Activated CD4-positive, alpha-beta T cell treated with anti-CD3 and anti-CD28 coated beads for 36 hours (primary cell): ENCODE measurements around the gene PSMA1. TPM values are rescaled to one million over a fixed set of nuclear protein-coding genes. Genes with fewer than 3 reads are reported as not detected.

Source experiments
- ATAC-seq: fragments of 200-7000 bp; cut with Tn5 transposase; one replicate; pipeline ENCODE4 v1.10.0; 2021; ENCODE audit warnings: mild to moderate bottlenecking, moderate library complexity
- CTCF ChIA-PET: fragments of 350-600 bp; sonication (Branson Sonifier 250); formaldehyde crosslinking; loops from one replicate; lab custom pipeline; 2021; ENCODE audit warnings: antibody characterized with exemption; lab: Charles Lee
- POLR2A ChIA-PET: fragments of 350-600 bp; sonication (Branson Sonifier 250); formaldehyde crosslinking; loops from one replicate; lab custom pipeline; 2021; ENCODE audit warnings: antibody characterized with exemption, inconsistent platforms; lab: Charles Lee
- DNase-seq: peaks from one replicate; pipeline ENCODE4 v3.0.0-alpha.2; 2020
- H3K27ac Mint-ChIP-seq: one replicate; pipeline ENCODE4 v1.8.0; 2021; ENCODE audit warnings: mixed read lengths
- H3K27me3 Mint-ChIP-seq: one replicate; pipeline ENCODE4 v1.8.0; 2021; ENCODE audit warnings: mixed read lengths
- H3K36me3 Mint-ChIP-seq: one replicate; pipeline ENCODE4 v1.8.0; 2021; ENCODE audit warnings: low read depth, mixed read lengths
- H3K4me1 Mint-ChIP-seq: one replicate; pipeline ENCODE4 v1.8.0; 2021; ENCODE audit warnings: mixed read lengths
- H3K4me3 Mint-ChIP-seq: one replicate; pipeline ENCODE4 v1.8.0; 2021; ENCODE audit warnings: mild to moderate bottlenecking, moderate library complexity, mixed read lengths
- H3K9me3 Mint-ChIP-seq: one replicate; pipeline ENCODE4 v1.8.0; 2021; ENCODE audit warnings: low read depth, mixed read lengths
- intact Hi-C, 2 experiments: fragments of 100-400 bp; cut with DNase I in 1 of 2; cut with micrococcal nuclease in 1 of 2; formaldehyde crosslinking; loops; one replicate each; pipeline versions ENCODE4 v1.14.2 to v1.15.1; 2022 to 2024; cut with DNase I, micrococcal nuclease
- total RNA-seq, 2 experiments: library from RNA; stranded (reverse); gene quantifications; one replicate each; pipeline ENCODE4 v1.2.3, GENCODE V29; 2021

PSMA1 gene
- total RNA-seq, 2 experiments from 2014 or later: 231 to 330 TPM

DNA sequence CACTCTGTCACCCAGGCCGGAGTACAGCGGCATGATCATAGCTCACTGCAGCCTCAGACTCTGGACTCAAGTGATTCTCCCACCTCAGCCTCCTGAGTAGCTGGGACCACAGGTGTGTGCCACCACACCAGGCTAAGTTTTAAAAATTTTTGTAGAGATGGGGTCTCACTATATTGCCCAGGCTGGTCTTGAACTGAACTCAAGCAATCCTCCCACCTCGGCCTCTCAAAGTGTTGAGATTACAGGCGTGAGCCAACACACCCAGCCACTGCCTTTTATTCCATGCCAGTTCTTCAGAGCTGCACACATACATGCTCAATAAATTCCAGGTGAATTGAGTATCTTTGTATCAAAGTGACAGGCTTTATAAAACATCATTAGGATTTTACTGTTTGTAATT is 18.1 kb downstream of the PSMA1 start:
- H3K9me3 Mint-ChIP-seq: no peaks in the 10 kb centered on the region
- peaks cover 45% of the 10 kb centered on the region for H3K36me3 Mint-ChIP-seq
- POLR2A ChIA-PET: interaction anchor here (1.3 kb wide), 1 partner anchor 8 kb away, joined by 3 read pairs; no protein-coding TSS in a partner anchor
- ATAC-seq (no peak), DNase-seq (no peak)
- H3K27ac Mint-ChIP-seq: no peak overlapping the region
- intact Hi-C loops: no loop called here
- peaks cover 20% of the 10 kb centered on the region for H3K4me1 Mint-ChIP-seq
- no peaks in the 10 kb centered on the region for H3K27me3 Mint-ChIP-seq
- CTCF ChIA-PET: no interaction called here
- H3K4me3 Mint-ChIP-seq: no peak overlapping the region

DNA sequence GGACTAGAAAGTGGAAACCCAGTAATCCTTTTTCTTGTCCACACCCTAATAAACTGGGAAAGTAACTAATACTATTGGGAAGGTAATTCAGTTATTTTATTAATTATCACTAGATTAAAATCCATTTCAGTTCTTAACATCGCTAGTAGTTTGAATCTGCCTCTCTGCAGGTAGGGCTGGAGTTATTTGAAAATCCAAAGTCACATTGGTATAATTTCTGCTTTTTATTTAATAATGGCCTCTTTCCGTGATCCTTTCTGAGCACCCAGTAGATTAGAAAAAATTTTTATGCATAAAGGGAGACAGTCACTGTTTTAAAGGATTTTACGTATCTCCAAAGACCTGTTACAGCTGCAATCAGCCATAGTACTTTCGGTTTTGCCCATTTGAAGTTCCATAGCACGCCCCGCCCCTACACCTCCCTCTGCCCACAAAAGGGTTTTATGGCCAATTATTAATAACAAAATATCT is 20.0 kb downstream of the PSMA1 start:
- H3K27me3 Mint-ChIP-seq: no peaks in the 10 kb centered on the region
- H3K27ac Mint-ChIP-seq: peak overlapping the region; percentile 95
- ChIA-PET CTCF (interaction anchor here (0.6 to 1.6 kb wide), 7 partner anchors 10 to 530 kb away, joined by 3 to 6 read pairs (median 4); no protein-coding TSS in a partner anchor), POLR2A (interaction anchor here (0.6 to 1.9 kb wide), 4 partner anchors 18 to 392 kb away, joined by 3 to 5 read pairs (median 4); partner anchors contain the start of genes CYP2R1 and PSMA1)
- DNase-seq (peak; percentile 66), ATAC-seq (peak; percentile 53)
- H3K4me3 Mint-ChIP-seq: peak overlapping the region; percentile 87
- peaks cover 30% of the 10 kb centered on the region for H3K4me1 Mint-ChIP-seq
- H3K9me3 Mint-ChIP-seq: no peaks in the 10 kb centered on the region
- peaks cover 42% of the 10 kb centered on the region for H3K36me3 Mint-ChIP-seq
- intact Hi-C loops: no loop called here

DNA sequence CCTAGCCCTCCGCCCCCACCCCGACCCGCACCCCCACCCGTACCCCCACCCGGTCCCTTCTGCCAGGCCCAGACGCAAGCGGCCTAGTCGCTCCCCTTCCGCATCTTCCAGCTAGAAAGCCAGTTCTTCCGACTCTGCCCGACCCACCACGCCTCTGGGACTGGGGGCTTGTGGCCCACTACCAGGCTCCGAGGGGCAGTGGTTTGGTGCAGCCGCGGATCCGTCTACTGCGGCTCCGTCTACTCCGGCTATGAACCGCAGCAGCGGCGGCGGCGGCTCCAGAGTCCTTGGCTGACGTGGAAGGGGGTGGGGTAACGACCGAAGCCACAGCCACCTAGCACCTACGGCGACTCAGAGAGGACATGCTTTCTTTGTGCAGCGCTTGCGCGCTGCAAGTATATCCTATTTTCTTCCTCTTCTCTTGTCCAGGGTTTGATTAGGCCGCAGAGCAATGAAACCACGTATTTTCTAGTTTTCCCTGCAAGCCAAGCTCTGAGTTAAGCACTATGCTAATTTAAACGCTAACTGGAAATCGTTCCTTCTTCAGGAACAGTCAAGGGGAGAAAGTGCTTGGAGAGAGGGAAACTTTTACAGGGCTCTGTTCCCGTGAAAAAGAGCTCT is 20.5 kb downstream of the PSMA1 start, which contains the start of gene COPB1:
Gene COPB1 (minus strand): TSS at position 252 of the 621 bp plus-strand sequence. CDS start 883 bp downstream, outside the sequence.
- Mint-ChIP-seq H3K27ac (peak within 1 kb of the TSS; percentile 95), H3K27me3 (no peaks in the 10 kb centered on the region), H3K4me1 (peaks cover 35% of the 10 kb centered on the region), H3K4me3 (peak within 1 kb of the TSS; percentile 87), H3K9me3 (no peaks in the 10 kb centered on the region), H3K36me3 (peaks cover 43% of the 10 kb centered on the region)
- POLR2A ChIA-PET: interaction anchor here (0.6 to 1.9 kb wide), 4 partner anchors 18 to 392 kb away, joined by 3 to 5 read pairs (median 4); partner anchors contain the start of genes CYP2R1 and PSMA1
- intact Hi-C loops: loop anchor here (1.0 to 2.0 kb wide), 6 partner anchors 21 to 831 kb away; partner anchors contain the start of genes PSMA1 (in 2 of the 2), FAR1 (in 1 of the 2) and RRAS2 (in 1 of the 2)
- CTCF ChIA-PET: interaction anchor here (0.6 to 1.1 kb wide), 3 partner anchors 121 to 531 kb away, joined by 3 to 4 read pairs (median 3); no protein-coding TSS in a partner anchor
- ATAC-seq (peak; percentile 92), DNase-seq (peak; percentile 96)

DNA sequence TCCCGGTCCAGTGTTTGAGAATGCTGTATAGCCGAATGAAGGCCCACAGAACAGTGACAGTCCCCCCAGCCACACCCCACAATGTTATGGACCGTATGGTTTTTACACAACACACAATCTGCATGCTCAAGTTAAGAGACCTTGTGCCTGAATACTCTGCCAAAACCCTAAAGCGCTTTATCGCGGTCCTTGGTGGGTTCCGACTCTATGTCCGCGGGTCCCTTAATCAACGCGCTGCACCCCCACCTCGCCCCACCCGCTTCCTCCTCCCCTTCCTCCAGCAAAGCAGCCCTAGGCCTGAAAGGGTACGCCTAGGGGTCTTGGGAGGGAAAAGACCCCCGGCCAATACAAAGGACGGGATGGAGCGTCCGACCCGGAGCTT is 21.0 kb downstream of the PSMA1 start:
- peak; percentile 35 for ATAC-seq
- no peaks in the 10 kb centered on the region for H3K27me3 Mint-ChIP-seq
- DNase-seq: peak; percentile 61
- intact Hi-C loops: loop anchor here (1.0 to 2.0 kb wide), 6 partner anchors 21 to 830 kb away; partner anchors contain the start of genes PSMA1 (in 2 of the 2), FAR1 (in 1 of the 2) and RRAS2 (in 1 of the 2)
- H3K36me3 Mint-ChIP-seq: peaks cover 38% of the 10 kb centered on the region
- H3K4me3 Mint-ChIP-seq: peak overlapping the region; percentile 87
- CTCF ChIA-PET: interaction anchor here (1.1 kb wide), 1 partner anchor 290 kb away, joined by 3 read pairs; no protein-coding TSS in a partner anchor
- POLR2A ChIA-PET: no interaction called here
- H3K4me1 Mint-ChIP-seq: peaks cover 35% of the 10 kb centered on the region
- no peaks in the 10 kb centered on the region for H3K9me3 Mint-ChIP-seq
- peak overlapping the region; percentile 95 for H3K27ac Mint-ChIP-seq

DNA sequence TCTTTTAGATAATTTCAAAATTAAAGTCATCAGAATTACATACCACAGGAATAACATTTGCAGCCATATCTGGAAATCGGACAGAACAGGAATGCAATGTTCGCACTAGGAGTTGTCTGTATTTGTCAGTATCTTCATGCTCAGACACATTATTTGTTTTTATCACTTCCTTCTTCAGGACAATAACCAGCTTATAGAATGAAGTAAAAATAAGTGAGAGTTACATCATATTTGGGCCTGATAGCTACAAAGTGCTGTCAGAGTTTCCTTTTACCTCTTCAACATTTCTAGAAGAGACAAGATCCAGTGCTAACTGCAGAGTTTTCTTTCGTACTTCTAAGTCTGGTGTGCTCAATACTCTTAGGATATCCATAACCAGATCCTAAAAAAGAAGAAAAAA is 39.5 kb downstream of the PSMA1 start:
- Mint-ChIP-seq H3K36me3 (peaks cover 52% of the 10 kb centered on the region), H3K4me1 (peaks cover 14% of the 10 kb centered on the region), H3K9me3 (no peaks in the 10 kb centered on the region), H3K27me3 (no peaks in the 10 kb centered on the region), H3K4me3 (no peak overlapping the region), H3K27ac (peak overlapping the region; percentile 79)
- POLR2A ChIA-PET: no interaction called here
- ATAC-seq (no peak), DNase-seq (no peak)
- CTCF ChIA-PET: interaction anchor here (0.6 to 2.7 kb wide), 10 partner anchors 8 to 505 kb away, joined by 3 to 15 read pairs (median 4); no protein-coding TSS in a partner anchor
- intact Hi-C loops: no loop called here

DNA sequence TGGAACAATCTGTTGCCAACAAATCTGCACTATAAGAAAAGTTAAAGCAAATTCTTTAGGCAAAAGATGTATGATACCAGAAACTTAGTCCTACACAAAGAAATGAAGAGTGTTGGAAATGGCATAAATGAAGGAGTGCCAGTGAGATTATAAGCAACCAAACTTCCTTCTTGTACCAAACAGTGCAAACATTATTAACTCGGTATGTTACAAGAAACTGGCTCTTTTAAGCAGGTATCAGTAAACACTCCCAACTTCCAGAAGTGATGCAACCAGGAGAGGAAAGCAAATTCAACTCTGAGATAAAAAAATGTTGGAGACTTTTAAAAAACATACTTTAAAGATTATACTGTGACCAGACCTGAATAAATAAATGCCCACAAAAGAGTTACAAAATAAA is 49.1 kb downstream of the PSMA1 start:
- H3K36me3 Mint-ChIP-seq: peaks cover 76% of the 10 kb centered on the region

DNA sequence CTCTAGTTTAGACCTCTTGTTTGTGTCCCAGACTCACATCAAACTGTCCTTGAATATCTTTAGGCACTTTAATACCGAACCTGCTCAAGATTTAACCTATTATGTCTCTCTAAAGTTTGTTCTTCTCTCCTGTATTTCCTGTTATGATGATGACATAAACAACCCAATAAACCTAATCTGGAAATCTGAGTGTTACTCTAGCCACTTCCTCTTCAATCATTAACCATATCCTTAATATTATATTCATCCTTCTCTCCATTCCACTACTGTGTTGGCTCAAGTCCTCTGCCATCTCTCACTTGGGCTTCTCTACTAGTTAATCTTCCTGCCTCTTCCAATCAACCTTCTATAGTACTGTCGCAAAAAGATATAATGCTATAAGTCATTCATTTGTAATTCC is 56.6 kb downstream of the PSMA1 start:
- no peaks in the 10 kb centered on the region for H3K9me3 Mint-ChIP-seq
- no peaks in the 10 kb centered on the region for H3K27me3 Mint-ChIP-seq
- peaks cover 10% of the 10 kb centered on the region for H3K4me1 Mint-ChIP-seq
- ChIA-PET CTCF (interaction anchor here (0.6 to 3.5 kb wide), 3 partner anchors 22 to 162 kb away, joined by 3 to 21 read pairs (median 3); no protein-coding TSS in a partner anchor), POLR2A (interaction anchor here (0.7 kb wide), 1 partner anchor 47 kb away, joined by 6 read pairs; no protein-coding TSS in a partner anchor)
- intact Hi-C loops: loop anchor here in 1 of 2 experiments (1.0 kb wide), 1 partner anchor 36 kb away; the partner anchor contains the start of gene COPB1
- DNase-seq (no peak), ATAC-seq (no peak)
- peaks cover 41% of the 10 kb centered on the region for H3K36me3 Mint-ChIP-seq
- no peak overlapping the region for H3K27ac Mint-ChIP-seq
- no peak overlapping the region for H3K4me3 Mint-ChIP-seq

More for the DNA sequence above, 49.1 kb downstream of the PSMA1 start:
- Mint-ChIP-seq H3K9me3 (no peaks in the 10 kb centered on the region), H3K27ac (peak overlapping the region; percentile 49), H3K4me3 (no peak overlapping the region), H3K27me3 (no peaks in the 10 kb centered on the region), H3K4me1 (peaks cover 42% of the 10 kb centered on the region)
- ChIA-PET POLR2A (interaction anchor here (0.5 kb wide), 1 partner anchor 152 kb away, joined by 3 read pairs; no protein-coding TSS in a partner anchor), CTCF (interaction anchor here (1.4 to 2.1 kb wide), 2 partner anchors 17 to 170 kb away, joined by 3 to 8 read pairs; no protein-coding TSS in a partner anchor)
- intact Hi-C loops: no loop called here
- no peak for DNase-seq
- ATAC-seq: no peak

DNA sequence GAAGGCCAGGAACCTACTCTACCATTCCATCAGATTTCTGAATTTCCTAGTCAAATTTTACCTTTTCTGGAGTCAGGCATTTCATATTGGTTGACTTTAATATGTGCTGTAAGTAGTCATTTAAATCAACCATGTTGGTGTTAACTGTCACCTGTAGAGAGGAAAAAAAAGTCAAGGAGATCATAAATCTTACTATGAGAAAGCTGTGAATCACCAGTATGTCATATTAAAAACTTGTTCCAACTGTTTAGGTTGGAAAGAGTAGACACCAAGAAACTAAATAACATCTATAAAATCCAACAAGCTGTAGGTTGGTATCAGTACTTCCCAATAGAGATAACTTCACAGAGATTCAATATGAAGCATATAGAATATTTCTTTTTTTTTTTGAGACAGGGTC is 60.0 kb downstream of the PSMA1 start:
- H3K9me3 Mint-ChIP-seq: no peaks in the 10 kb centered on the region
- no peak for DNase-seq
- no peak for ATAC-seq
- H3K4me1 Mint-ChIP-seq: no peaks in the 10 kb centered on the region
- no peak overlapping the region for H3K4me3 Mint-ChIP-seq
- intact Hi-C loops: no loop called here
- ChIA-PET CTCF (interaction anchor here (0.8 to 1.9 kb wide), 6 partner anchors 8 to 448 kb away, joined by 3 to 5 read pairs (median 4); no protein-coding TSS in a partner anchor), POLR2A (interaction anchor here (0.6 kb wide), 2 partner anchors 19 to 591 kb away, joined by 3 to 4 read pairs; no protein-coding TSS in a partner anchor)
- no peaks in the 10 kb centered on the region for H3K27me3 Mint-ChIP-seq
- H3K27ac Mint-ChIP-seq: peak overlapping the region; percentile 9
- peaks cover 26% of the 10 kb centered on the region for H3K36me3 Mint-ChIP-seq

DNA sequence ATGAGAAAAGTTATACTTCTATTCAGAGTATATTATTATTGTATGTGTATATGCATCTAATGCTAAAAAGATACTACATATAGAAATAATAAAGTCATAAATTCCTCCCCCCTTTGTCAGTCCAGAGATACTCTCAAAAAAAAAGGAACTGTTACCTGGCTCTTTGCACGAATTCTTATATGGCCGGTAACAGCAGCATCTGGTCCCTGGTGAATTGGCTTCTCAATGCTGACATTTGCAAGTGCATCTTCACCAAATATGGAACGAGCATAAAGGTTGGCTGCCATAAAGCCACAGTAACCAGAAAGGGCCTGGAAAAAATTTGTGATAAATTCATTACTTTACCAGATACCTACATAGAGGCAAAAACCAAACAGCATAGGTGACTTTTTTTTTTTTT is 61.8 kb downstream of the PSMA1 start:
- H3K4me1 Mint-ChIP-seq: no peaks in the 10 kb centered on the region
- no peak overlapping the region for H3K4me3 Mint-ChIP-seq
- H3K9me3 Mint-ChIP-seq: no peaks in the 10 kb centered on the region

DNA sequence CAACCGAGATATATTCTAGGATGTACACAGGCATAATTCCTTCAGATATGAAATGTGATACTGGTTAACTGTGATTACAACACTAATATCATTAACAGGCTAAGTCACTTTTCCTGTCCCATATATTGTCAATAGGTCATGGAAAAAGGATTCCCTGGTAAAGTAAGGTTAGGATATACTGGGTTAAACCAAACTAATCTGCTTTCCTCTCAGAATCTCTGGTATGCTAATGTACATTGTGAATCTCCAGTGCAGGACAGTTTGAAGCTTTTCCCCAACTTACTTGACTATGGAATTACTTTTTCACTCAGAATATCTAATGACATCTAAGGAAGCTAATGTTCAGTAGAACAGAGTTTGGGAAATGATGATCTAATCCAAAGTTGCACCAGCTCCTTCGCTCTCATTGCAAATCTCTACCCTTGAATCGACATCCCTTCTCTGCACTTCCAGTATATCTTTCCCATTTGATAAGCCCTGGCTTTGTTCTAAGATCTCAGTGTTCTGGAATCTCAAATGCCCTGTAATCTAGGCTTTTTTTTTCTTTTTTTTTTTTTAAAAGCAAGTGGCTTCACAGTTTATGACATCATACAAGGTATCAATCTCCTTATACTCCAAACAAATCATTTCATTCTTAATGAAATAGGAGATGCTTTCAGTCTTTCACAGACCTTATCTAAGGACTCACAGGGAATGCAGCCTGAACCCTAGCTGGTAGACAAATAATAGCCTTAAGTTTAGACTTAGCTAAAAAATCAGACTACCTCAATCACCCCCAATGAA is 64.3 kb downstream of the PSMA1 start:
- DNase-seq: no peak
- no peak for ATAC-seq
- no peaks in the 10 kb centered on the region for H3K9me3 Mint-ChIP-seq
- intact Hi-C loops: loop anchor here (1.0 to 10.0 kb wide), 3 partner anchors 156 to 683 kb away; no protein-coding TSS in a partner anchor
- no peak overlapping the region for H3K27ac Mint-ChIP-seq
- no peak overlapping the region for H3K4me3 Mint-ChIP-seq
- H3K36me3 Mint-ChIP-seq: peaks cover 30% of the 10 kb centered on the region
- CTCF ChIA-PET: interaction anchor here (0.5 to 6.8 kb wide), 31 partner anchors 9 to 581 kb away, joined by 3 to 95 read pairs (median 4); no protein-coding TSS in a partner anchor
- POLR2A ChIA-PET: interaction anchor here (0.5 to 0.8 kb wide), 2 partner anchors 9 to 10 kb away, joined by 3 read pairs; no protein-coding TSS in a partner anchor
- no peaks in the 10 kb centered on the region for H3K27me3 Mint-ChIP-seq
- H3K4me1 Mint-ChIP-seq: no peaks in the 10 kb centered on the region

More for the DNA sequence above, 61.8 kb downstream of the PSMA1 start:
- Mint-ChIP-seq H3K27me3 (no peaks in the 10 kb centered on the region), H3K27ac (no peak overlapping the region), H3K36me3 (peaks cover 26% of the 10 kb centered on the region)
- no peak for DNase-seq
- intact Hi-C loops: loop anchor here in 1 of 2 experiments (10.0 kb wide), 1 partner anchor 504 kb away; no protein-coding TSS in a partner anchor
- ATAC-seq: no peak
- ChIA-PET POLR2A (no interaction called here), CTCF (interaction anchor here (6.8 kb wide), 1 partner anchor 155 kb away, joined by 95 read pairs; no protein-coding TSS in a partner anchor)
